SJCRH30 (cell line): Measurements from ENCODE around the gene SEMA4B. TPM values are rescaled to one million over a fixed set of nuclear protein-coding genes. Genes with fewer than 3 reads are reported as not detected.
"Not testable (repeated sequence)": the region's sequence is repeated elsewhere in the genome, so short reads cannot be mapped to it uniquely, and the experiment has no call there.

ENCODE experiments used
- DNase-seq, 2 experiments: peaks; one replicate each; pipeline ENCODE4 v3.0.0-alpha.2; 2015 to 2020
- H3K27ac ChIP-seq: fragments of 250-450 bp; sonication (Bioruptor Pico); 2 replicates; pipeline ENCODE4 v1.5.1; 2020; ENCODE audit warnings: mild to moderate bottlenecking, moderate library complexity
- H3K27me3 ChIP-seq: fragments of 250-450 bp; sonication (Bioruptor Pico); 2 replicates; pipeline ENCODE4 v1.5.1; 2020; ENCODE audit warnings: mild to moderate bottlenecking, moderate library complexity
- H3K36me3 ChIP-seq: fragments of 250-450 bp; sonication (Bioruptor Pico); 2 replicates; pipeline ENCODE4 v1.5.1; 2020; ENCODE audit warnings: mild to moderate bottlenecking, moderate library complexity
- H3K4me1 ChIP-seq: fragments of 250-450 bp; sonication (Bioruptor Pico); 2 replicates; pipeline ENCODE4 v1.5.1; 2020; ENCODE audit warnings: mild to moderate bottlenecking, moderate library complexity
- H3K4me3 ChIP-seq: fragments of 250-450 bp; sonication (Bioruptor Pico); 2 replicates; pipeline ENCODE4 v1.5.1; 2020; ENCODE audit warnings: mild to moderate bottlenecking, moderate library complexity
- H3K9me3 ChIP-seq: fragments of 250-450 bp; sonication (Bioruptor Pico); replicated peaks from 2 replicates; pipeline ENCODE4 v1.5.1; 2020; ENCODE audit warnings: mild to moderate bottlenecking, moderate library complexity
- total RNA-seq: library from RNA; depleted of rRNA; stranded (reverse); fragments of >200 nt; shearing (Covaris generic); gene quantifications from 2 replicates; pipeline ENCODE4 v1.2.3, GENCODE V29; 2014

Gene SEMA4B
- total RNA-seq, 1 experiment from 2014 or later = 2.2 TPM

- no peak overlapping the region for H3K27ac ChIP-seq
These were observed 29.5 kb upstream of the SEMA4B start for GRCh38 chr15:90171623-90172022.

GRCh38 chr15:90173372-90173771 lies 27.8 kb upstream of the SEMA4B start:
- H3K36me3 ChIP-seq = no peaks in the 10 kb centered on the region
- H3K4me1 ChIP-seq = no peaks in the 10 kb centered on the region
- H3K4me3 ChIP-seq = no peak overlapping the region
- H3K27ac ChIP-seq = no peak overlapping the region
- no peaks in the 10 kb centered on the region; the same call in 1 of the 2 replicates for H3K9me3 ChIP-seq
- H3K27me3 ChIP-seq = 0 out of 2 replicates have a peak, but pooled peaks cover 4% of the 10 kb centered on the region
- no peak for DNase-seq

More at GRCh38 chr15:90171623-90172022, 29.5 kb upstream of the SEMA4B start:
- DNase-seq = no peak
- H3K9me3 ChIP-seq = no peaks in the 10 kb centered on the region; the same call in 1 of the 2 replicates
- 0 out of 2 replicates have a peak, but pooled peaks cover 4% of the 10 kb centered on the region for H3K27me3 ChIP-seq
- H3K4me1 ChIP-seq = no peaks in the 10 kb centered on the region
- no peaks in the 10 kb centered on the region for H3K36me3 ChIP-seq
- H3K4me3 ChIP-seq = no peak overlapping the region

- Histone ChIP-seq H3K36me3 (no peaks in the 10 kb centered on the region), H3K9me3 (no peaks in the 10 kb centered on the region; the same call in 1 of the 2 replicates), H3K27ac (no peak overlapping the region), H3K27me3 (no peaks in the 10 kb centered on the region), H3K4me1 (no peaks in the 10 kb centered on the region), H3K4me3 (no peak overlapping the region)
- DNase-seq = peak; percentile 13 to 31
These were observed 26.8 kb upstream of the SEMA4B start for GRCh38 chr15:90174140-90174875.

- H3K36me3 ChIP-seq = no peaks in the 10 kb centered on the region
- H3K9me3 ChIP-seq = no peaks in the 10 kb centered on the region; the same call in 1 of the 2 replicates
- H3K4me1 ChIP-seq = no peaks in the 10 kb centered on the region
- no peak overlapping the region for H3K27ac ChIP-seq
- 0 out of 2 replicates have a peak, but pooled peaks cover 3% of the 10 kb centered on the region for H3K27me3 ChIP-seq
- H3K4me3 ChIP-seq = no peak overlapping the region
- no peak for DNase-seq
These were observed 24.1 kb upstream of the SEMA4B start for GRCh38 chr15:90177012-90177411.

DNA sequence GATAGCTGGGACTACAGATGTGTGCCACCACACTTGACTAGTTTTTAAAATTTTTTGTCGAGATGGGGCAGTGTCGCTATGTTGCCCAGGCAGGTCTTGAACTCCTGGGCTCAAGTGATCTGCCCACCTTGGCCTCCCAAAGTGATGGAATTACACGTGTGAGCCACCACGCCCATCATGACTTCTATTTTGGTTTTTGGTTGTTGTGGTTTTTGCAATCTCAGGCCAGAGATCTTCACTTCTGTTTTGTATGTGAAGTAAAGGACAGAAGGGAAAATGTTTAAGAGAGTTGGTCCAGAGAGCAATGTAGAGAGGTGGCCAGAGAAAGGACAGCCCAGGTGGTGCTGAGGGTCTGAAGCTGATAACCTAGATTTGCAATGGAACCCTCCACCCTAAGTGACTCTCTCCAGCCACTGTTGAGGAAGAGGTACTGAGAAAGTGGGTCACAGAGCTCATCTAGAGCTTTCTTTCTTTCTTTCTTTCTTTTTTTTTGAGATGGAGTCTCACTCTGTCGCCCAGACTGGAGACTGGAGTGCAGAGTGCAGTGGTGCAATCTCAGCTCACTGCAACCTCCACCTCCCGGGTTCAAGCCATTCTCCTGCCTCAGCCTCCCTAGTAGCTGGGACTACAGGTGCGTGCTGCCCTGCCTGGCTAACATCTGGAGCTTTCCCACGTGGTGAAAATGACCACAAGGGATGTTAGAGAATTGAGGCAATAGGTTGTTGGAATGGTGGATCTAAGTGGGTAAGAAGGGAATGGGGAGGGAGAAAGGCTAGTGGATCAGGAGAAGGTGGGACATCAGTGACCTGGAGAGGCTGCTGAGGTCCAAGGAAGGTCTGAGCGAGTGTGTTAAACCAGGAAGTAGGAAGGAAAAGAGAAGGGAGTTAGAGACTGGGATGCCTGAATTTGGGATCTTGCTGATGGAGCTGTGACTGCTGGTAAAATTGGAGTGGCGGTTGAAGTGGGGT lies 22.4 kb upstream of the SEMA4B start:
- peaks cover 6% of the 10 kb centered on the region for H3K27me3 ChIP-seq
- H3K36me3 ChIP-seq = no peaks in the 10 kb centered on the region
- DNase-seq = no peak
- H3K4me1 ChIP-seq = no peaks in the 10 kb centered on the region
- H3K4me3 ChIP-seq = no peak overlapping the region
- H3K9me3 ChIP-seq = no peaks in the 10 kb centered on the region; the same call in 1 of the 2 replicates
- no peak overlapping the region for H3K27ac ChIP-seq

- no peak overlapping the region for H3K27ac ChIP-seq
- no peaks in the 10 kb centered on the region for H3K4me1 ChIP-seq
- H3K27me3 ChIP-seq = peaks cover 15% of the 10 kb centered on the region
- no peak for DNase-seq
- H3K4me3 ChIP-seq = no peak overlapping the region
- H3K9me3 ChIP-seq = no peaks in the 10 kb centered on the region
- no peaks in the 10 kb centered on the region for H3K36me3 ChIP-seq
These were observed 19.4 kb upstream of the SEMA4B start for GRCh38 chr15:90181776-90182175.

GRCh38 chr15:90184119-90184785 lies 16.9 kb upstream of the SEMA4B start:
- H3K27me3 ChIP-seq = peaks cover 15% of the 10 kb centered on the region
- H3K4me1 ChIP-seq = no peaks in the 10 kb centered on the region
- no peaks in the 10 kb centered on the region for H3K9me3 ChIP-seq
- no peaks in the 10 kb centered on the region for H3K36me3 ChIP-seq
- no peak for DNase-seq
- H3K27ac ChIP-seq = no peak overlapping the region
- peak overlapping the region; percentile 57 for H3K4me3 ChIP-seq

- Histone ChIP-seq H3K36me3 (no peaks in the 10 kb centered on the region), H3K9me3 (no peaks in the 10 kb centered on the region), H3K4me1 (no peaks in the 10 kb centered on the region), H3K27ac (no peak overlapping the region), H3K4me3 (peak overlapping the region; percentile 57), H3K27me3 (peaks cover 15% of the 10 kb centered on the region)
- peak; percentile 31 to 51 for DNase-seq
These were observed 16.1 kb upstream of the SEMA4B start for GRCh38 chr15:90184786-90185704.

DNA sequence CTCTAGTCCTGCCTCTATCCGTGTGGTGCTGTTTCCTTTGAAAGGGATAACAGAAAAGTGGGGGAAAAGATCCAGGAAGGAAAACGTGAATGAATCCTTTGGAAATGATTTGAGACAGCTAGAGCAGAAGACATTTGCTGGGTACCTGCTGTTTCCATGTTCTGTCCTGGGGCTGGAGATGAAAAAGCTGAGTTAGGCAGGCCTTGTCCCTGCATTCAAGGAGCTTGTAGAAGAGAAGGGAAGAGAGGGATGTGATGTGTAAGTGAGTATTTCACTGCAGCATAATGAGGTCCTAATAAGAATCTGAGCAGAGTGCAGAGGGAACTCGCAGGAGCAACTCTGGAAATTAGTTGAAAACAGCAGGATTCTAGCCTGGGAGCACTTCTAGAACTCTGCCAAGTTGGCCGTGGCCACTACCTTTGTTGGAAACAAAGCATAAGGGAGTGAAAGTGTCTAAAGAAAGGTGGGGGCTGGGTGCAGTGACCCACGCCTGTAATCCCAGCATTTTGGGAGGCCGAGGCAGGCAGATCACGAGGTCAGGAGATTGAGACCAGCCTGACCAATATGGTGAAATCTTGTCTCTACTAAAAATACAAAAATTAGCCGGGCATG lies 13.8 kb upstream of the SEMA4B start:
- H3K27me3 ChIP-seq = peaks cover 13% of the 10 kb centered on the region
- H3K4me3 ChIP-seq = no peak overlapping the region
- H3K27ac ChIP-seq = no peak overlapping the region
- no peaks in the 10 kb centered on the region for H3K36me3 ChIP-seq
- H3K9me3 ChIP-seq = no peaks in the 10 kb centered on the region
- no peak for DNase-seq
- no peaks in the 10 kb centered on the region for H3K4me1 ChIP-seq

DNA sequence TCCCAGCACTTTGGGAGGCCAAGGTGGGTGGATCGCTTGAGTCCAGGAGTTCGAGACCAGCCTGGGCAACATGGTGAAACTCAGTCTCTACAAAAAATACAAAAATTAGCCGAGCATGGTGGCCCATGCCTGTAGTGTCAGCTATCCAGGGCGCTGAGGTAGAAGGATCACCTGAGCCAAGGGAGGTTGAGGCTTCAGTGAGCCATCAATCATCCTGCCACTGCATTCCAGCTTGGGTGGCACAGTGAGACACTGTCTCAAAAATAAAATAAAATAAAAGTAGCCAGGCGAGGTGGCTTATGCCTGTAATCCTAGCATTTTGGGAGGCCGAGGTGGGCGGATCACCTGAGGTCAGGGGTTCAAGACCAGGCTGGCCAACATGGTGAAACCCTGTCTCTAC lies 13.1 kb upstream of the SEMA4B start:
- not testable (repeated sequence) for H3K4me1 ChIP-seq, DNase-seq, H3K27ac ChIP-seq, H3K36me3 ChIP-seq, H3K4me3 ChIP-seq, H3K9me3 ChIP-seq
- peaks cover 13% of the 10 kb centered on the region; the same call in 1 of the 2 replicates for H3K27me3 ChIP-seq

- peaks cover 9% of the 10 kb centered on the region; the same call in 1 of the 2 replicates for H3K27me3 ChIP-seq
- no peaks in the 10 kb centered on the region for H3K4me1 ChIP-seq
- H3K36me3 ChIP-seq = no peaks in the 10 kb centered on the region
- no peak for DNase-seq
- H3K9me3 ChIP-seq = no peaks in the 10 kb centered on the region
- no peak overlapping the region for H3K27ac ChIP-seq
- H3K4me3 ChIP-seq = no peak overlapping the region
These were observed 12.0 kb upstream of the SEMA4B start for GRCh38 chr15:90188914-90189748.

- H3K4me3 ChIP-seq = no peak overlapping the region
- no peak overlapping the region for H3K27ac ChIP-seq
- H3K9me3 ChIP-seq = no peaks in the 10 kb centered on the region
- peaks cover 6% of the 10 kb centered on the region; the same call in 1 of the 2 replicates for H3K27me3 ChIP-seq
- H3K4me1 ChIP-seq = no peaks in the 10 kb centered on the region
- DNase-seq = no peak
- H3K36me3 ChIP-seq = no peaks in the 10 kb centered on the region
These were observed 11.2 kb upstream of the SEMA4B start for GRCh38 chr15:90189781-90190467.
